Epidermal melanocyte (primary cell): ENCODE results near the gene TTYH3.
A peak's percentile ranks its signal among the peaks of the same experiment; 100 is the strongest.

Experiments
- DNase-seq: peaks from one replicate; pipeline ENCODE4 v3.0.0; 2011; ENCODE audit warnings: low spot score; ENCODE audit not compliant: insufficient read length

Gene TTYH3

GRCh38 chr7:2646680-2647571 is 15.1 kb downstream of the TTYH3 start:
- no peak for DNase-seq

- no peak for DNase-seq
Measured at GRCh38 chr7:2647594-2648172, 15.9 kb downstream of the TTYH3 start.

GRCh38 chr7:2649139-2649838 is 17.5 kb downstream of the TTYH3 start:
- no peak for DNase-seq

GRCh38 chr7:2649991-2650390 is 18.2 kb downstream of the TTYH3 start:
- peak; percentile 9 for DNase-seq

GRCh38 chr7:2650451-2650850 is 18.7 kb downstream of the TTYH3 start:
- DNase-seq: peak; percentile 13

- peak; percentile 3 for DNase-seq
Measured at GRCh38 chr7:2651336-2651735, 19.6 kb downstream of the TTYH3 start.

GRCh38 chr7:2651847-2652735 is 20.3 kb downstream of the TTYH3 start:
- peak; percentile 88 for DNase-seq

GRCh38 chr7:2652736-2653060 is 20.9 kb downstream of the TTYH3 start:
- no peak for DNase-seq

- no peak for DNase-seq
Measured at GRCh38 chr7:2654059-2654458, 22.3 kb downstream of the TTYH3 start.

- DNase-seq: no peak
Measured at GRCh38 chr7:2655870-2656614, 24.3 kb downstream of the TTYH3 start.

- no peak for DNase-seq
Measured at GRCh38 chr7:2657208-2657607, 25.4 kb downstream of the TTYH3 start.

GRCh38 chr7:2657920-2658671 is 26.3 kb downstream of the TTYH3 start:
- DNase-seq: no peak

- DNase-seq: no peak
Measured at GRCh38 chr7:2658941-2659340, 27.2 kb downstream of the TTYH3 start.

GRCh38 chr7:2659556-2660358 is 28.0 kb downstream of the TTYH3 start:
- no peak for DNase-seq

GRCh38 chr7:2660359-2661095 is 28.7 kb downstream of the TTYH3 start:
- DNase-seq: no peak

GRCh38 chr7:2661096-2661449 is 29.3 kb downstream of the TTYH3 start:
- DNase-seq: no peak

GRCh38 chr7:2661602-2662272 is 30.0 kb downstream of the TTYH3 start:
- DNase-seq: no peak
